PC-3 (cell line): ENCODE results near the gene PKMYT1. TPM values are rescaled to one million over a fixed set of nuclear protein-coding genes. Genes with fewer than 3 reads are reported as not detected.
A peak's percentile ranks its signal among the peaks of the same experiment; 100 is the strongest.

Experiments used
- ATAC-seq: fragments of 200-7000 bp; cut with Tn5 transposase; 2 replicates; pipeline ENCODE4 v1.9.1; 2020; ENCODE audit warnings: mild to moderate bottlenecking, moderate library complexity
- BruUV-seq: library from RNA; stranded (reverse); fragments of 400-500 nt; replicated peaks from 2 replicates; lab custom pipeline; 2021; lab: Mats Ljungman, UMichigan
- CTCF ChIA-PET: fragments of 300-600 bp; sonication (Branson Sonifier 250); formaldehyde crosslinking; loops from one replicate; lab custom pipeline; 2022; ENCODE audit warnings: antibody characterized with exemption; lab: Charles Lee
- POLR2A ChIA-PET: fragments of 300-600 bp; sonication (Branson Sonifier 250); formaldehyde crosslinking; loops from one replicate; lab custom pipeline; 2022; ENCODE audit warnings: antibody characterized with exemption; ENCODE audit not compliant: unreplicated experiment; lab: Charles Lee
- DNase-seq: peaks from one replicate; pipeline ENCODE4 v3.0.0-alpha.2; 2015
- H2AFZ ChIP-seq: fragments of 300-600 bp; sonication (generic); 2 replicates; pipeline ENCODE4 v1.6.0; 2016; ENCODE audit warnings: antibody characterized with exemption, low read length
- H3F3A ChIP-seq: fragments of 300-600 bp; sonication (generic); one replicate; pipeline ENCODE4 v1.6.0; 2017; ENCODE audit warnings: antibody characterized with exemption, low read length, control low read depth, mild to moderate bottlenecking; ENCODE audit not compliant: unreplicated experiment
- H3K27ac ChIP-seq: fragments of 300-600 bp; sonication (generic); 2 replicates; pipeline ENCODE4 v1.5.1; 2016; ENCODE audit warnings: mild to moderate bottlenecking, low read length
- H3K27me3 ChIP-seq: fragments of 300-600 bp; sonication (generic); 2 replicates; pipeline ENCODE4 v1.6.1; 2016; ENCODE audit warnings: low read length, mixed read lengths
- H3K36me3 ChIP-seq: fragments of 300-600 bp; sonication (generic); 2 replicates; pipeline ENCODE4 v1.6.1; 2016; ENCODE audit warnings: low read depth, mixed run types, low read length, mixed read lengths
- H3K4me1 ChIP-seq: fragments of 300-600 bp; sonication (generic); 2 replicates; pipeline ENCODE4 v1.5.1; 2016; ENCODE audit warnings: low read length; ENCODE audit not compliant: insufficient read depth
- H3K4me2 ChIP-seq: fragments of 300-600 bp; sonication (generic); 2 replicates; pipeline ENCODE4 v1.6.0; 2016; ENCODE audit warnings: low read length
- H3K4me3 ChIP-seq: fragments of 300-600 bp; sonication (generic); 2 replicates; pipeline ENCODE4 v1.5.1; 2016; ENCODE audit warnings: mild to moderate bottlenecking, low read length, mixed read lengths
- H3K79me2 ChIP-seq: fragments of 300-600 bp; sonication (generic); 2 replicates; pipeline ENCODE4 v1.6.1; 2017; ENCODE audit warnings: low read length, mixed read lengths
- H3K9ac ChIP-seq: fragments of 300-600 bp; sonication (generic); 2 replicates; pipeline ENCODE4 v1.6.0; 2016; ENCODE audit warnings: mild to moderate bottlenecking, low read length
- H3K9me2 ChIP-seq: fragments of 300-600 bp; sonication (generic); replicated peaks from 2 replicates; pipeline ENCODE4 v1.6.1; 2016; ENCODE audit warnings: mixed run types, low read length, mixed read lengths
- H3K9me3 ChIP-seq: fragments of 300-600 bp; sonication (generic); 2 replicates; pipeline ENCODE4 v1.6.1; 2016; ENCODE audit warnings: low read length, mixed read lengths
- H4K20me1 ChIP-seq: fragments of 300-600 bp; sonication (generic); 2 replicates; pipeline ENCODE4 v1.6.1; 2016; ENCODE audit warnings: low read length, mixed read lengths
- EZH2 ChIP-seq: fragments of 300-600 bp; sonication (generic); IDR thresholded peaks from one replicate; pipeline ENCODE4 v1.6.1; 2017; ENCODE audit warnings: antibody characterized with exemption, mild to moderate bottlenecking, low read length; ENCODE audit not compliant: unreplicated experiment
- EZH2phosphoT487 ChIP-seq: fragments of 300-600 bp; sonication (generic); IDR thresholded peaks from 2 replicates; pipeline ENCODE4 v1.6.1; 2018; ENCODE audit warnings: mild to moderate bottlenecking, antibody characterized with exemption, low read length, borderline replicate concordance
- intact Hi-C: fragments of 100-400 bp; cut with micrococcal nuclease; formaldehyde crosslinking; loops from 2 replicates; pipeline ENCODE4 v1.9.0; 2023
- total RNA-seq: library from RNA; depleted of rRNA; stranded (reverse); fragments of >200 nt; gene quantifications from 2 replicates; pipeline ENCODE4 v1.2.3, GENCODE V29; 2014
- TF ChIP-seq, protein P1 (sequence below): fragments of 300-600 bp; sonication (generic); conservative IDR thresholded peaks from 2 replicates; pipeline ENCODE4 v1.5.1; 2017; ENCODE audit warnings: antibody characterized with exemption, low read depth, mild to moderate bottlenecking, low read length

PKMYT1 gene
- total RNA-seq, 1 experiment from 2014 or later: 51.9 TPM

DNA sequence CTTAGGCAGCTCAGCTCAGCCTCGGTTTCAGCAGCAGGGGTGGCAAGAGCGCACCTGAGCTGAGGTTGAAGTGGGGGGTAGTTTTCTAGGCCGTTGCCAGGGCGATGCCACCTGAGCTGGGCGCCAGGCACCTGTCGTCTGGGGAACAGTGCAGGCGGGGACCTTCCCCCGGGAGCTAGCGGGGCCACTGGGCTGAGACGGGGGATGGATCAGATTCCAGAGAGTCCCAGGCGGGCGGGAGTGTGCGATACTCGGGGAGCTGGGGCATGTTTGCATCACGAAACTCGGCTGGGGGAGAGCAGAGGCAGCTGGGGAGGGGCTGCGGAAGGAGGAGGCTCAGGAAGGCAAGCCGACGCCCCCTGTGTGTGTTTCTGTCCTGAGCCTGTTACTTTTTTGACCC, 32.0 kb upstream of the PKMYT1 start:
- ATAC-seq (no peak), DNase-seq (no peak)
- no peak overlapping the region for H3K4me2 ChIP-seq
- H3K9me3 ChIP-seq: no peaks in the 10 kb centered on the region
- H3K36me3 ChIP-seq: no peaks in the 10 kb centered on the region
- CTCF ChIA-PET: no interaction called here
- H3K27me3 ChIP-seq: no peaks in the 10 kb centered on the region
- no peaks in the 10 kb centered on the region for H3K9me2 ChIP-seq
- no peaks in the 10 kb centered on the region for H3F3A ChIP-seq
- H4K20me1 ChIP-seq: no peaks in the 10 kb centered on the region
- no peak overlapping the region for H3K27ac ChIP-seq
- H3K9ac ChIP-seq: no peak overlapping the region
- TF ChIP-seq EZH2phosphoT487: no peak
- TF ChIP-seq EZH2: no peak
- TF ChIP-seq, protein P1, sequence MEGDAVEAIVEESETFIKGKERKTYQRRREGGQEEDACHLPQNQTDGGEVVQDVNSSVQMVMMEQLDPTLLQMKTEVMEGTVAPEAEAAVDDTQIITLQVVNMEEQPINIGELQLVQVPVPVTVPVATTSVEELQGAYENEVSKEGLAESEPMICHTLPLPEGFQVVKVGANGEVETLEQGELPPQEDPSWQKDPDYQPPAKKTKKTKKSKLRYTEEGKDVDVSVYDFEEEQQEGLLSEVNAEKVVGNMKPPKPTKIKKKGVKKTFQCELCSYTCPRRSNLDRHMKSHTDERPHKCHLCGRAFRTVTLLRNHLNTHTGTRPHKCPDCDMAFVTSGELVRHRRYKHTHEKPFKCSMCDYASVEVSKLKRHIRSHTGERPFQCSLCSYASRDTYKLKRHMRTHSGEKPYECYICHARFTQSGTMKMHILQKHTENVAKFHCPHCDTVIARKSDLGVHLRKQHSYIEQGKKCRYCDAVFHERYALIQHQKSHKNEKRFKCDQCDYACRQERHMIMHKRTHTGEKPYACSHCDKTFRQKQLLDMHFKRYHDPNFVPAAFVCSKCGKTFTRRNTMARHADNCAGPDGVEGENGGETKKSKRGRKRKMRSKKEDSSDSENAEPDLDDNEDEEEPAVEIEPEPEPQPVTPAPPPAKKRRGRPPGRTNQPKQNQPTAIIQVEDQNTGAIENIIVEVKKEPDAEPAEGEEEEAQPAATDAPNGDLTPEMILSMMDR: no peak
- POLR2A ChIA-PET: interaction anchor here (0.7 kb wide), 1 partner anchor 366 kb away, joined by 3 read pairs; no protein-coding TSS in a partner anchor
- no peak overlapping the region for H3K4me3 ChIP-seq
- BruUV-seq: no TSS peak
- H3K4me1 ChIP-seq: peaks cover 37% of the 10 kb centered on the region
- intact Hi-C loops: no loop called here
- H2AFZ ChIP-seq: no peak overlapping the region
- H3K79me2 ChIP-seq: no peaks in the 10 kb centered on the region

DNA sequence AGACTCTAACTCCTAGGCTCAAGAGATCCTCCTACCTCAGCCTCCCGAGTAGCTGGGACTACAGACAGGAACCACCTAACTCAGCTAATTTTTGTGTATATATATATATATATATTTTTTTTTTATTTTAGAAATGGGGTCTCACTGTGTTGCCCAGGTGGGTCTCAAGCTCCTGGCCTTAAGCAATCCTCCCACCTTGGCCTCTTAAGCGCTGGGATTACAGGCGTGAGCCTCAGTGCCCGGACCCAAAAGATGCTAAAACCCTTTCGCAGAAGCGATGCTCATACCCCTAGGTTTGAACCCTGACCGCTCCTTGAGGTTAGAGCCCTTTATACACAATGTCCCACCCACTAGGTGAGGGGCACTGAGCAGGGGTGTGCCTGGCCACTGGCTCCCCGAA, 30.3 kb upstream of the PKMYT1 start:
- H3F3A ChIP-seq: no peaks in the 10 kb centered on the region
- no peak overlapping the region for H2AFZ ChIP-seq
- no peaks in the 10 kb centered on the region for H3K9me2 ChIP-seq
- ATAC-seq (no peak), DNase-seq (no peak)
- no peaks in the 10 kb centered on the region for H3K36me3 ChIP-seq
- TF ChIP-seq, protein P1: no peak
- TF ChIP-seq EZH2phosphoT487: no peak
- no peak for TF ChIP-seq EZH2
- H3K9ac ChIP-seq: no peak overlapping the region
- H3K4me1 ChIP-seq: peaks cover 37% of the 10 kb centered on the region
- no peaks in the 10 kb centered on the region for H3K27me3 ChIP-seq
- peak overlapping the region; percentile 75 for H3K27ac ChIP-seq
- H3K4me2 ChIP-seq: peak overlapping the region; percentile 74
- H4K20me1 ChIP-seq: no peaks in the 10 kb centered on the region
- no peaks in the 10 kb centered on the region for H3K9me3 ChIP-seq
- H3K79me2 ChIP-seq: no peaks in the 10 kb centered on the region
- H3K4me3 ChIP-seq: no peak overlapping the region
- ChIA-PET POLR2A (interaction anchor here (0.6 to 2.4 kb wide), 3 partner anchors 10 to 153 kb away, joined by 3 to 18 read pairs (median 3); partner anchors contain the start of gene TNFRSF12A), CTCF (interaction anchor here (1.4 kb wide), 1 partner anchor 12 kb away, joined by 6 read pairs; no protein-coding TSS in a partner anchor)
- intact Hi-C loops: no loop called here
- BruUV-seq: no TSS peak

DNA sequence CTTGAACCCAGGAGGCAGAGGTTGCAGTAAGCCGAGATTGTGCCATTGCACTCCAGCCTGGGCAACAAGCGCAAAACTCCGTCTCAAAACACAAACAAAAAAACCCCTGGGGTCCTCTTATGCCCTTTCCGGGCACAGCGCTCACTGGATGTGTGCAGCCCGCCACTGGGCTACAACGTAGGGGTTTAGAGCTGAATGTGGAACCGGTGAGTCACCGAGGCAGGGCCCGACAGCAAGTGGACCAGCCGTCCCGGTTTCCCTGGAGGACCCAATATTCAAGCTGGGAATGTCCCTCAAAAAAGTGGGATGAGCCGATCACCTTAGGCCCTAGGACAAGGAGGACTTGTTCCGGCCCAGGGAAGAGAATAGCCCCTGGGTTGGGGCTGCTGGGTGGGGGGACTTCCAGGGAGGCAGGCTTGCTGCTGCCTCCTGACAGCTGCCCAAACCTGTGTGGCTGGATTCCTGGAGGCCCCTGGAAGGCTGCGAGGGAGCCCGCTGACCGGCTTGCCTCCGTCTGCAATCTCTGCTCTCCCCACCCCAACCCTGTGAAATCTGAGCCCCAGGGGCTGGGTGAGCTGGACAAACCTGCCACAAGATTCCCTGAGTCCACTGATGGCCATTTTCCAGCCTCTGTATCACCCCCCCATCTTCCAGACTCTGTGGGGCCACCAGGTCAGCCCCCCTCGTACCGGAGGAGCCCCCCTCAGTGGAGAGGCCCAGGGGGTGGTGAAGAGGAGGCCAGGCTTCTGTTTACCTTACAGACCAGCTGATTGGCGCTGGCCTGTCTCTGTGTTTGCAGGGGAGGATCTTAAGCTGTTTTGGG, 29.5 kb upstream of the PKMYT1 start:
- H3K36me3 ChIP-seq: no peaks in the 10 kb centered on the region
- BruUV-seq: TSS peak; percentile 40
- intact Hi-C loops: no loop called here
- peak overlapping the region; percentile 65 for H2AFZ ChIP-seq
- H3K4me2 ChIP-seq: peak overlapping the region; percentile 74
- H3K4me1 ChIP-seq: peaks cover 37% of the 10 kb centered on the region
- H3K27ac ChIP-seq: peak overlapping the region; percentile 75
- 0 out of 2 replicates have a peak, but pooled peaks cover 3% of the 10 kb centered on the region for H3K79me2 ChIP-seq
- peak overlapping the region; percentile 53; the same call in 1 of the 2 replicates for H3K4me3 ChIP-seq
- H3K9me2 ChIP-seq: no peaks in the 10 kb centered on the region
- TF ChIP-seq EZH2phosphoT487 (no peak), EZH2 (no peak)
- TF ChIP-seq, protein P1: no peak
- H3F3A ChIP-seq: no peaks in the 10 kb centered on the region
- peak; percentile 77 for ATAC-seq
- H4K20me1 ChIP-seq: no peaks in the 10 kb centered on the region
- DNase-seq: peak; percentile 88
- POLR2A ChIA-PET: interaction anchor here (0.6 to 2.4 kb wide), 4 partner anchors 11 to 153 kb away, joined by 3 to 18 read pairs (median 3); partner anchors contain the start of gene TNFRSF12A
- CTCF ChIA-PET: interaction anchor here (1.4 kb wide), 1 partner anchor 13 kb away, joined by 6 read pairs; no protein-coding TSS in a partner anchor
- H3K9ac ChIP-seq: no peak overlapping the region
- no peaks in the 10 kb centered on the region for H3K27me3 ChIP-seq
- H3K9me3 ChIP-seq: no peaks in the 10 kb centered on the region
